HG03460 (cell line): ENCODE data around the gene FRMD8.

Experiments used
- ATAC-seq: cut with Tn5 transposase; IDR thresholded peaks from one replicate; pipeline ENCODE4 v1.9.1; 2021; ENCODE audit not compliant: unreplicated experiment

The FRMD8 gene

GRCh38 chr11:65392899-65393298 is 6.5 kb downstream of the FRMD8 start:
- ATAC-seq = no peak

DNA sequence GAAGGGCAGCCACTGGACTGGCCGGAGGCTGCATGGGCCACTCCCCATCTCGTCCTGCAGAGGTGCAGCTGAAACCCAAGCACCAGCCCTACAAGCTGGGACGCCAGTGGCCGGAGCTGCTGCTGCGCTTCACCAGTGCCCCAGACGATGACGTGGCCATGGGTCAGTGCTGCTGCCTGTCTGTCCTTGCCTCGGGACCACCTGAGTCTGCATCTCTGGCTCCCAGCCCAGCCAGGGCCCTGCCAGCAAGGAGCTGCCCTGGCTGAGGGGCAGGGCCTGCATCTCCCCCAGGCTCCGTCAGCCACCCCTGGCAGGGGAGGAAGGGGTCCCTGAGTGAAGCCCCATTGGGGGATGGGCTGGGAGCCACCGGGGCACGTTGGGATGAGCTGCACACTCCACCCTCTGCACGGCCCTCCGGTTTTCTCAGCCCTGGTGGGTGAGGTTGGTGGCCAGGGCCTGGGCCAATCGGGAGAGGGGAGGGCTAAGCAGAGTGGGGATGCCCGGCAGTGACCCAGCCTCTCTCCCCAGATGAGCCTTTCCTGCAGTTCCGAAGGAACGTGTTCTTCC is 7.2 kb downstream of the FRMD8 start:
- ATAC-seq = no peak

DNA sequence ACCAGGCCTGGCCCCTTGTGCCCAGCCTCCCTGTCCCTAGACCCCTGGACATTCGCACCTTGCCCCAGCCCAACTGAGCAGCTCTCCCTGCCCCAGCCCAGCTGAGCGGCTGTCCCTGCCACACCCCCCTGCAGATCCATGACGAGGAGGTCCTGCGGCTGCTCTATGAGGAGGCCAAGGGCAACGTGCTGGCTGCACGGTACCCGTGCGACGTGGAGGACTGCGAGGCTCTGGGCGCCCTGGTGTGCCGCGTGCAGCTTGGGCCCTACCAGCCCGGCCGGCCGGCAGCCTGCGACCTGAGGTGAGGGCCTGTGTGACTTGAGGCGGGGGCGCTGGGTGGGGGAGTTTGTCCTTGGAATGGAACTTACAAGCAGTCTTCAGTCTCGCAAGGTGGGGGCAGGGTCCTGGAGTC is 7.7 kb downstream of the FRMD8 start:
- ATAC-seq = no peak

- ATAC-seq = no peak
Measured at GRCh38 chr11:65395961-65396530, 9.6 kb downstream of the FRMD8 start.

DNA sequence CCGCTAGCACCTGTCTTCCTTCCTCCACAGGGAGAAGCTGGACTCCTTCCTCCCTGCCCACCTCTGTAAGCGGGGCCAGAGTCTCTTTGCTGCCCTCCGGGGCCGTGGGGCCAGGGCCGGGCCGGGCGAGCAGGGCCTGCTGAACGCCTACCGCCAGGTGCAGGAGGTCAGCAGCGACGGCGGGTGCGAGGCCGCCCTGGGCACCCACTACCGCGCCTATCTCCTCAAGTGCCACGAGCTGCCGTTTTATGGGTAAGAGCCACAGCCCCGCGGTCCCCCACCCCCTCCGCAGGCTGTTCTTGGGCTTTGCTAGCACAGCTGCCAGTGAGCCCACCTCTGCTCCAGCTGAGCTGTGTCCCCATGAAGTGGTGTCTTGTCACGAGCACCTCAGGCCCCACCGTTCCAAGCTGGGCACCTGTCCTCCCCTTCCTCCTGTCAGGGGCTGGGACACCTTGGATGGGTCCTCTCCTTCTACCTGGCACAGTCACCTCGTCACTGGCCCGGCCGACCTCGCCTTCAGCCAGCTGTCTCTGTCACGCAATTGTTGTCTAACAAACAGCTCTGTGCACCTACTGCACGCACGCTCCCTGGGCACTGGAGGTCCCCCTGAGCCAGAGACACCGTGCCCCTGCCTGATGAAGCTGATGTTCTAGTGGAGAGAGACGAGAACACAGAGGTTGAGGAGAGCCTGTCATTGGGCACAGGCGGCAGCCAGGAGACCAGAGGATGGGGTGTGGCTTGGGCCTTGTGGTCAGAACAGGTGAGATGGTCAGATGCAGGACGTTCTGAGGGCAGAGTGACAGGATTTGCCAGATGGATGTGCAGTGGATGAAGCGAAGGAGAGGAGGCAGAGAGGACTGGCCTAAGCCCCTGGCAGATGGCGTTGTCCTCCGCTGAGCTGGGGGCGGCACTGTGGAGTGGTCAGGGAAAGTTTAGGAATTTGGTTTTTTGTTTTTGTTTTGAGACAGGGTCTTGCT is 10.6 kb downstream of the FRMD8 start:
- no peak for ATAC-seq

DNA sequence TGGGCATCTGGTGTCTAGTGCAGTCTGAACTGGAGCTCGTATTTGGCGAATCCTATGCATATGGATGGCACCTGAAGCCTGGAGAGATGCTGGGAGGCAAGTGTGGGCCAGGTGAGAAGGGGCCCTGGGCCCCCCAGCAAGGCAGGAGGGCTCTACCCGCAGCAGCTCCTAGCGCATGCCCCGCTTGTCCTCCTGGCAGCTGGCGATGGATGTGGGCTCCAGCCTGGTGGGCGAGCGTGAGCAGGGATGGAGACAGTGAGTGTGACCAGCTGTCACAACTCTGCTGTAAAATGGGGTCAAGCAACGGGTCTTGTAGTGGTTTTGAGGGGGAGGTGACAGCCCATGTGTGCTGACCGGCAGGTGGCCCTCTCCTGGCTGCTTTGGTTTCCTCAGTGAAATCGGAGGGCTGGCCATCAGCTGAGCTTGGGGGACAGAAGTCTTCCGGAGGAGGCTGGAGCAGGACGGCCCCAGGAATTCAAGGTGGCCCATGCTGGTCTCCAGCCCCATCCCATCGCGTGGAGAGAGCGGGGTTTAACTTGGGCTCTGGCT is 12.0 kb downstream of the FRMD8 start:
- ATAC-seq = no peak

- ATAC-seq = no peak
Measured at GRCh38 chr11:65399249-65399648, 12.8 kb downstream of the FRMD8 start.

GRCh38 chr11:65399845-65400244 is 13.4 kb downstream of the FRMD8 start:
- no peak for ATAC-seq

- ATAC-seq = no peak
Measured at GRCh38 chr11:65400307-65401072, 14.1 kb downstream of the FRMD8 start.

- ATAC-seq = no peak
Measured at GRCh38 chr11:65401073-65401802, 14.8 kb downstream of the FRMD8 start.

DNA sequence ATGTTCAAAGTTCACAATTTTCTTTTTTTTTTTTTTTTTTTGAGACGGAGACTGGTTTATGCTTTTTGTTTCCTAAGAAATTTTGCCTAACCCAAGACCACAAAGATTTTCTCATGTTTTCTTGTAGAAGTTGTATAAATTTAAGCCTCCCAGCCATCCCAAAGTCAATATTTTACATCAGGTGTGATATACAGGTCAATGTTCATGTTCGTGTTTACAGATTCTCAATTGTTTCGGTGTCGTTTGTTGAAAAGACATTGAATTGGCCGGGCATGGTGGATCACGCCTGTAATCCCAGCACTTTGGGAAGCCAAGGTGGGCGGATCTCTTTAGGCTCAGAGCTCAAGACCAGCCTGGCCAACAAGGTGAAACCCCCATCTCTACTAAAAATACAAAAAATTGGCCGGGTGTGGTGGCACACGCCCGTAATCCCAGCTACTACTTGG is 15.4 kb downstream of the FRMD8 start:
- no peak for ATAC-seq

- ATAC-seq = no peak
Measured at GRCh38 chr11:65402790-65403189, 16.4 kb downstream of the FRMD8 start.

GRCh38 chr11:65403607-65404121 is 17.2 kb downstream of the FRMD8 start:
- ATAC-seq = no peak

DNA sequence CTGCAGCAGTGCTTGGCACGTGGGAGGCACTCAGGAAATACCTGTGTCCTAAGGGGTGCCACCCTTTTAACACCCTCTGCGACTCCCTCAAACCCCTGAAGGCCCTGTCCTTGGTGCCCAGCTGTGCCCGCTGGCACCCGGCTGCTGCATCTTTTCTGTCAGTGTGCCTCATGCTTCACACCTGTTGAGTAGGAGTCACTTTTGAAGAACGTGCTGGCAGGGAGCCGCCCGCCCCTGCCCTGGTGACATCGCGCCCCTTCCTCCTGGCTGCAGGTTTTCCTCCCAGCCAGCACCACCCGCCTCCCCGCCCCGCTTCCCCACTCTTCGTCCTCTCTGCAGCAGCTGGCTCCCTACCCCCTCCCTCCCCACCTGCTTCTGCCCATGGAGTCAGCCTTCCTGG is 17.8 kb downstream of the FRMD8 start:
- ATAC-seq = no peak

- ATAC-seq = no peak
Measured at GRCh38 chr11:65404638-65405339, 18.4 kb downstream of the FRMD8 start.

GRCh38 chr11:65410936-65411680 is 24.7 kb downstream of the FRMD8 start:
- no peak for ATAC-seq

DNA sequence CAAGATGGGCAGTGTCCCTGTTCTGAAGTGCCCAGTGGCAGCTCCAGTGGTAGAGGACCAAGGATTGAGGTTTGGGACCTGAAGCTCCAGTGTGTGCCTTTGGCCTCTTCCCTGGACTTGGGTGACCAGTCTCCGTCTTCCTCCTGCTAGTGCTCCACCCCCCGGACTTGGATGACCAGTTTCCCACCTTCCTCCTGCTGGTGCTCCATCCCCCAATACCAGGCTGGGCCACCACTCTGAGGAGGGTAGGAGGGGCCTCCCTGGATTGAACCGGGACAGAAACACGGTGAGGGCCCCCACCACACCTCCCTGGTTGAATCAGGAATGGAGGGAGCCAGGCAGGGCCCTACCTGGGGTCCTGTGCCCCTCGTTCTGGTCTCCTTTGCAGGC is 25.2 kb downstream of the FRMD8 start:
- no peak for ATAC-seq

GRCh38 chr11:65412271-65413076 is 26.0 kb downstream of the FRMD8 start:
- no peak for ATAC-seq
